Measurements from ENCODE around the gene PRAMEF13. TPM values are rescaled to one million over a fixed set of nuclear protein-coding genes. Genes with fewer than 3 reads are reported as not detected.
"Not testable (repeated sequence)": the region's sequence is repeated elsewhere in the genome, so short reads cannot be mapped to it uniquely, and the experiment has no call there.

The PRAMEF13 gene
- total and polyA plus RNA-seq, 10 of the 15 experiments (the other 5 are each of a cell fraction or from before 2014, with no cell fraction given) = not detected

DNA sequence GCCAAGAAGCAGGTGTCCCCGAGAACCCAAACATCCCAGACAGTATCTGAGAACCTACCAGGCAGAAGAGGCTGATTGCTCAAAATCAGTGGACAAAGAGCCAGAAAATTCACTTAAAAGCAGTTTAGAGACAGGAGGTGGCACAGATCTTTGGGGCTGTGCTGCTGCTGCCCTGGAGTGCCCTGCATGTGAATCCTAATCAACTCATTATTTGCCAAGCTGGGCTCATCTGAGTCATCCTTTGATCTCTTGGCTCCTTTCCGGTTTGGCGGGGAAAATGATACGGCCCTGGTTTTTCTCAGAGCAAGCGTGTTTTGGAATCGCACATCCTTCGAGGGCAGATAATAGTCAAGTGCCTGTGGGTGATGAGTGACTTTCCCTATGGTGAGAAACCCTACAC lies 15.4 kb upstream of the PRAMEF13 start:
- in situ Hi-C loops (cut with MboI); ATAC-seq; H3K36me3 ChIP-seq (ENCODE audit: control insufficient read depth in 2 of 2, insufficient read depth in 2 of 2, low read length in 1 of 2); CTCF ChIA-PET; DNase-seq (ENCODE audit: low read depth, low spot score); BruUV-seq (replicated peaks); H3K27ac ChIP-seq (ENCODE audit: control insufficient read depth, insufficient read depth); H3K9ac ChIP-seq (ENCODE audit: control insufficient read depth, insufficient read depth, low read length); intact Hi-C loops (cut with micrococcal nuclease; ENCODE audit: unreplicated experiment); FAIRE-seq; H3K79me2 ChIP-seq (ENCODE audit: control insufficient read depth, insufficient read depth, low read length); RAD21 ChIA-PET (ENCODE audit: unreplicated experiment); H3K9me3 ChIP-seq (replicated peaks; ENCODE audit: control insufficient read depth, insufficient read depth, low read length); H3K4me3 ChIP-seq; POLR2A ChIA-PET; H2AFZ ChIP-seq (ENCODE audit: control insufficient read depth, low read depth, low read length); H3K4me1 ChIP-seq (ENCODE audit: control insufficient read depth, insufficient read depth, low read length); H3K4me2 ChIP-seq (ENCODE audit: control insufficient read depth, insufficient read depth); H4K20me1 ChIP-seq (ENCODE audit: control insufficient read depth, insufficient read depth); SMC1A ChIA-PET (ENCODE audit: uncharacterized antibody, unreplicated experiment); H3K27me3 ChIP-seq (replicated peaks in 1 of 2; ENCODE audit: control insufficient read depth in 2 of 2, insufficient read depth in 2 of 2, low read length in 1 of 2): not testable (repeated sequence)
- WGBS (ENCODE audit: insufficient coverage, insufficient replicate concordance, low lambda C conversion rate, missing lambda C conversion rate) = no CpG with 5 or more reads among the region's 7 CpGs

DNA sequence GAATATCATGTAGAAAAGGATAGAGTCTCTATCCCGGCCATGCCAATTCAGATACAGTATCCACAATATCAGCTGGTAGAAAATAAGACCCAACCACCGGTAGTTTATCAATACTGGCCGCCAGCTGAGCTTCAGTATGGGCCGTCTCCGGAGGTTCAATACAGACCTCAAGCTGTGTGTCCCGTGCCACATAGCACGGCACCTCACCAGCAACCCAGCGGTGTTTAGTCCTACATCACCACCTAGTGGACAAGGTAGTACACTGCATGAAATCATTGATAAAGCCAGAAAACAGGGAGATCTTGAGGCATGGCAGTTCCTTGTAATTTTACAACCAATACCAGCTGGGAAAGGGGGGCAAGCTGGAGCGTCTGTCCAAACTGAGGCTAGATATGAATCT lies 7.5 kb upstream of the PRAMEF13 start:
- SMC1A ChIA-PET (ENCODE audit: uncharacterized antibody, unreplicated experiment); H3K4me3 ChIP-seq; CTCF ChIA-PET; in situ Hi-C loops (cut with MboI); H2AFZ ChIP-seq (ENCODE audit: control insufficient read depth, low read depth, low read length); FAIRE-seq; POLR2A ChIA-PET; H3K4me1 ChIP-seq (ENCODE audit: control insufficient read depth, insufficient read depth, low read length); BruUV-seq (replicated peaks); ATAC-seq; H3K36me3 ChIP-seq (ENCODE audit: control insufficient read depth in 2 of 2, insufficient read depth in 2 of 2, low read length in 1 of 2); H3K27me3 ChIP-seq (replicated peaks in 1 of 2; ENCODE audit: control insufficient read depth in 2 of 2, insufficient read depth in 2 of 2, low read length in 1 of 2); H3K4me2 ChIP-seq (ENCODE audit: control insufficient read depth, insufficient read depth); H4K20me1 ChIP-seq (ENCODE audit: control insufficient read depth, insufficient read depth); H3K9me3 ChIP-seq (replicated peaks; ENCODE audit: control insufficient read depth, insufficient read depth, low read length); RAD21 ChIA-PET (ENCODE audit: unreplicated experiment); H3K27ac ChIP-seq (ENCODE audit: control insufficient read depth, insufficient read depth); H3K9ac ChIP-seq (ENCODE audit: control insufficient read depth, insufficient read depth, low read length); H3K79me2 ChIP-seq (ENCODE audit: control insufficient read depth, insufficient read depth, low read length); intact Hi-C loops (cut with micrococcal nuclease; ENCODE audit: unreplicated experiment); DNase-seq (ENCODE audit: low read depth, low spot score): not testable (repeated sequence)
- no CpG with 5 or more reads among the region's 9 CpGs for WGBS (ENCODE audit: insufficient coverage, insufficient replicate concordance, low lambda C conversion rate, missing lambda C conversion rate)

DNA sequence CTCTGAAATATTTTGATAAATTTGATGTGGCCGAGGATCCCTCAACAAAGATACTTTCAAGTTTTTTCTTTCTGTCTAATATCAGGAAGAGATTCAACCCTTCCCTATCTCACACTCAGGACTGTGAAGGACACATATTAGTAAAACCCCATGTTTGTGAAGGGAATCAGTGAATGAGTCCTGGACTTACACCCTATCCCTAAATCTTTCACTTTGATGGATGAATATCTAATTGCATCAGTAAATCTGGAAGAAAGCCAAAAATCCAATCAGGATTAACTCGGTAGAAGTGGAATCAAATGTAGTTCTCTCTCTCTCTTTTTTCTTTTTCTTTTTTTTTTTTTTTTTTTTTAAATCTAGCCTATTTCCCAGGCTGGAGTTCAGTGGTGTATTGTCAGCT lies 29.7 kb downstream of the PRAMEF13 start, which contains the start of gene PRAMEF9:
Gene PRAMEF9, plus strand, starts transcription at position 301 of the 400 bp plus-strand sequence. CDS start 3,433 bp downstream, outside the sequence.
- H3K27me3 ChIP-seq (replicated peaks in 1 of 2; ENCODE audit: control insufficient read depth in 2 of 2, insufficient read depth in 2 of 2, low read length in 1 of 2); H3K4me2 ChIP-seq (ENCODE audit: control insufficient read depth, insufficient read depth); POLR2A ChIA-PET; intact Hi-C loops (cut with micrococcal nuclease; ENCODE audit: unreplicated experiment); RAD21 ChIA-PET (ENCODE audit: unreplicated experiment); H3K27ac ChIP-seq (ENCODE audit: control insufficient read depth, insufficient read depth); H4K20me1 ChIP-seq (ENCODE audit: control insufficient read depth, insufficient read depth); H3K79me2 ChIP-seq (ENCODE audit: control insufficient read depth, insufficient read depth, low read length); H3K4me3 ChIP-seq; H3K4me1 ChIP-seq (ENCODE audit: control insufficient read depth, insufficient read depth, low read length); SMC1A ChIA-PET (ENCODE audit: uncharacterized antibody, unreplicated experiment); H3K36me3 ChIP-seq (ENCODE audit: control insufficient read depth in 2 of 2, insufficient read depth in 2 of 2, low read length in 1 of 2); ATAC-seq; H3K9ac ChIP-seq (ENCODE audit: control insufficient read depth, insufficient read depth, low read length); H2AFZ ChIP-seq (ENCODE audit: control insufficient read depth, low read depth, low read length); CTCF ChIA-PET; in situ Hi-C loops (cut with MboI); H3K9me3 ChIP-seq (replicated peaks; ENCODE audit: control insufficient read depth, insufficient read depth, low read length); BruUV-seq (replicated peaks); DNase-seq (ENCODE audit: low read depth, low spot score); FAIRE-seq: not testable (repeated sequence)
- 23% methylated on average over 2 of the region's 2 CpGs for WGBS (ENCODE audit: insufficient coverage, insufficient replicate concordance, low lambda C conversion rate, missing lambda C conversion rate)

DNA sequence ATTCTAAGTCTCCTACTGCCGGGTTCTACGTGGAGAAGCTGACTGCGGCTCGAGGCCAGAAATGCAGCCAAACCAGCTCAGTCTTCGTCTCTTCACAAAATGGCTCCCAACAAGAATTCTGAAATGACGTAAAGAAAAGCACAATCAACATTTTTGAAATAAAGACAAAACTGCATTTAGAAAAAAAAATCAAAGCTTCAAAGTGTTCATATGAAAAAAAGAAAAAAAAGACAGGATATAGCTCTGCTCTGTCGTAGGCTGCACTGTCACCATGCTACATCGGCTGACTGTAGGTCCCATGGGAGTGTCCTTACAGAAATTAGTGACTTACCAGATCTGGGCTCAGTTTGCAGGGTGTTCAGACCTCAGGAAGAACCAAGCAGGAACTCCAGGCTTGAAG lies 35.7 kb downstream of the PRAMEF13 start, which contains the start of gene HNRNPCL4:
Gene HNRNPCL4, minus strand, starts transcription at position 101 of the 400 bp plus-strand sequence. CDS start 164 bp downstream, outside the sequence.
- H3K4me1 ChIP-seq (ENCODE audit: control insufficient read depth, insufficient read depth, low read length); H3K79me2 ChIP-seq (ENCODE audit: control insufficient read depth, insufficient read depth, low read length); FAIRE-seq; H4K20me1 ChIP-seq (ENCODE audit: control insufficient read depth, insufficient read depth); POLR2A ChIA-PET; H2AFZ ChIP-seq (ENCODE audit: control insufficient read depth, low read depth, low read length); H3K4me3 ChIP-seq; H3K4me2 ChIP-seq (ENCODE audit: control insufficient read depth, insufficient read depth); BruUV-seq (replicated peaks); H3K36me3 ChIP-seq (ENCODE audit: control insufficient read depth in 2 of 2, insufficient read depth in 2 of 2, low read length in 1 of 2); H3K27me3 ChIP-seq (replicated peaks in 1 of 2; ENCODE audit: control insufficient read depth in 2 of 2, insufficient read depth in 2 of 2, low read length in 1 of 2); H3K9me3 ChIP-seq (replicated peaks; ENCODE audit: control insufficient read depth, insufficient read depth, low read length); SMC1A ChIA-PET (ENCODE audit: uncharacterized antibody, unreplicated experiment); CTCF ChIA-PET; ATAC-seq; DNase-seq (ENCODE audit: low read depth, low spot score); RAD21 ChIA-PET (ENCODE audit: unreplicated experiment); in situ Hi-C loops (cut with MboI); H3K9ac ChIP-seq (ENCODE audit: control insufficient read depth, insufficient read depth, low read length); intact Hi-C loops (cut with micrococcal nuclease; ENCODE audit: unreplicated experiment); H3K27ac ChIP-seq (ENCODE audit: control insufficient read depth, insufficient read depth): not testable (repeated sequence)
- no CpG with 5 or more reads among the region's 8 CpGs for WGBS (ENCODE audit: insufficient coverage, insufficient replicate concordance, low lambda C conversion rate, missing lambda C conversion rate)
